BE2C (cell line): ENCODE measurements around the gene FMO1. TPM values are rescaled to one million over a fixed set of nuclear protein-coding genes. Genes with fewer than 3 reads are reported as not detected.

Source experiments
- DNase-seq: peaks from one replicate; pipeline ENCODE4 v3.0.0-alpha.2; 2020
- H3K27me3 ChIP-seq: fragments of 250-450 bp; sonication (Bioruptor Pico); 2 replicates; pipeline ENCODE4 v1.5.1; 2020; ENCODE audit warnings: mild to moderate bottlenecking
- H3K36me3 ChIP-seq: fragments of 250-450 bp; sonication (Bioruptor Pico); 2 replicates; pipeline ENCODE4 v1.5.1; 2020; ENCODE audit warnings: mild to moderate bottlenecking
- H3K4me1 ChIP-seq: fragments of 250-450 bp; sonication (Bioruptor Pico); 2 replicates; pipeline ENCODE4 v1.5.1; 2020
- H3K4me3 ChIP-seq: 2 replicates; pipeline ENCODE4 v1.5.1; 2011; ENCODE audit warnings: low read depth, low read length
- H3K9me3 ChIP-seq: fragments of 250-450 bp; sonication (Bioruptor Pico); 2 replicates; pipeline ENCODE4 v1.5.1; 2020
- CTCF ChIP-seq: IDR thresholded peaks from 2 replicates; pipeline ENCODE4 v1.5.1; 2012; ENCODE audit warnings: mild to moderate bottlenecking, low read depth, low read length
- polyA plus RNA-seq: library from polyadenylated mRNA; unstranded; fragments of >200 nt; gene quantifications from one replicate; pipeline ENCODE4 v1.2.1, GENCODE V29; 2012; ENCODE audit warnings: low read depth, missing spikeins; ENCODE audit not compliant: insufficient read length, insufficient read depth

Gene FMO1
- polyA plus RNA-seq, result not detected

DNA sequence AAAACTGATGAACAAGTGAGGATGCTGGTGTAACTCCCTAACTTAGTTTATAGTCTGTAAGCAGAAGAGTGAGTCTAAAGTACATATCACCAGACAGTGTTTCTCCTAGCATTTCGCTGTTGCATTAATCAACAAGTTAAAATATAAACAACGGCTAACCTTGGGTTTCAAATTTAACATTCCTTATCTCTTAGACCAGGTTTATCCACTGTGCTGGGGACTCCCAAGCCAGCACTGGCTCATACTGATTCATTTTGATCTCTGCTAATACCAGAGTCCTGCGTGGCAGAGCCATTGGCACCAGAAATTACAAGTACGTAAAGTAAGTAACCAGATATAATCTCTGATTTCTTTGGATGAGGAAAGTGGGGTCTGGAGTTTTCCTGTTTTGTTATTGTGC lies at the start of gene FMO1:
Gene FMO1 (plus strand): TSS at position 193 of the 400 bp plus-strand sequence. CDS start 9,594 bp downstream, outside the sequence.
- no peaks in the 10 kb centered on the region for H3K4me1 ChIP-seq
- H3K27me3 ChIP-seq, result 0 out of 2 replicates have a peak, but pooled peaks cover 5% of the 10 kb centered on the region
- no peak within 1 kb of the TSS for H3K4me3 ChIP-seq

GRCh38 chr1:171204296-171204695 lies 44.0 kb upstream of the FMO1 start:
- no peak for DNase-seq
- H3K4me1 ChIP-seq, result no peaks in the 10 kb centered on the region
- H3K27me3 ChIP-seq, result no peaks in the 10 kb centered on the region
- H3K36me3 ChIP-seq, result no peaks in the 10 kb centered on the region
- no peak overlapping the region for H3K4me3 ChIP-seq
- no peak for TF ChIP-seq CTCF
- H3K9me3 ChIP-seq, result no peaks in the 10 kb centered on the region

More for the DNA sequence above, at the start of gene FMO1:
- no peaks in the 10 kb centered on the region for H3K36me3 ChIP-seq
- no peaks in the 10 kb centered on the region; the same call in 1 of the 2 replicates for H3K9me3 ChIP-seq
- TF ChIP-seq CTCF, result no peak
- DNase-seq, result no peak

DNA sequence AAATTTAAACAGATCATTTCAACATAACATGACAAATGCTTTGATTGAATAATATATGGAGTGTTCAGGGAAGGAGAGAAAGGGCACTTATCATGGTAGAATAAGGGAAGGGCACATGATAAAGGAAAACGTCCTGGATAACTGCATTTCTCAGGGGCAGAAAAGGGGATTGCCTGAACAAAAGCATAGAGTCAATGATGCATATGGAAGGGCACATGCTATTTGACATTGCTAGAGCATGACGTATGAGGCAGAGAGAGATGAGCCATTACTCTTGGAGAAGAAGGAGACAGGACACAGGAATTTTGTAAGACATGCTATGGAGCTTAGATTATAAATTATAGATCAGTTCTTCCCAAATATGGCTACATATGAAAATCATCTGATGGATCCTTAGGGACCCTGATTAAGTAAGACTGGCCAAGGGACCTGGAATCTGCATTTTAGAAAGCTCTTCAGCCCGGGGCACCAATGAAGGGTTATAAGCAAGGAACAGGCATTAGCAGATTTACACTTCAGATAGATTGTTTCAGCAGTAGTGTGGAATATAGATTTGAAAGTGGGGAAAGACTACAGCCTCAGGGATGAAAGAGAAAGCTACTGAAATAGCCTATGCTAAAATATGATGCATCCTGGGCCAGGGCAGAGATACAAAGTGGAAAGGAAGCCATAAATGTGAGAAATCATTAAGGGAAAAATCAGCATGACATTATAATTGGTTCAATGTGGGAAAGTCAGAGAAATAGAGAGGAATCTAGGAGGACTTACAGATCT lies 41.9 kb upstream of the FMO1 start:
- Histone ChIP-seq H3K9me3 (no peaks in the 10 kb centered on the region), H3K36me3 (no peaks in the 10 kb centered on the region), H3K4me1 (no peaks in the 10 kb centered on the region), H3K4me3 (no peak overlapping the region), H3K27me3 (no peaks in the 10 kb centered on the region)
- TF ChIP-seq CTCF, result no peak
- no peak for DNase-seq

- no peaks in the 10 kb centered on the region for H3K27me3 ChIP-seq
- TF ChIP-seq CTCF, result no peak
- no peaks in the 10 kb centered on the region for H3K36me3 ChIP-seq
- no peak for DNase-seq
- no peak overlapping the region for H3K4me3 ChIP-seq
- no peaks in the 10 kb centered on the region for H3K9me3 ChIP-seq
- H3K4me1 ChIP-seq, result no peaks in the 10 kb centered on the region
Measured at GRCh38 chr1:171206978-171207355, 41.3 kb upstream of the FMO1 start.

DNA sequence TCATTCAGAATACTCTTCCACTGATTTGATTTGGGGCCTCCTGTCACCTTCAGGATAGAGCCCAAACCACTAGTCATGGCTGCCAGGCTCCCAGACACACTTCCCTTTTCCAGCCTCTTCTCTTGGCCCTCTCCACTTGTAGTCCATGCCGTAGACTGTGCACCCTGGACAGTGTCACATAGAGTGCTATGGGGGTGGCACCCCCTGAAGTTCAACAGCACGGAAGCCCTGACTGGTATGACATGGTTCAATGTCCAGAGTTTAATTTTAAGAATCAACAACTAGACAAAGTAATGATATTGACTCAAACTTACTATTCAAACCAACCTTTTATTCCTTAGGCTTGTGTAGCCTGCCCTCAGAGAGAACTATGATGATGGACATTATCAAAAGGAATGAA lies 40.9 kb upstream of the FMO1 start:
- DNase-seq, result no peak
- Histone ChIP-seq H3K4me1 (no peaks in the 10 kb centered on the region), H3K27me3 (no peaks in the 10 kb centered on the region), H3K36me3 (no peaks in the 10 kb centered on the region), H3K4me3 (no peak overlapping the region), H3K9me3 (no peaks in the 10 kb centered on the region)
- TF ChIP-seq CTCF, result no peak

GRCh38 chr1:171210355-171210754 lies 37.9 kb upstream of the FMO1 start:
- Histone ChIP-seq H3K27me3 (no peaks in the 10 kb centered on the region), H3K9me3 (no peaks in the 10 kb centered on the region), H3K4me1 (no peaks in the 10 kb centered on the region), H3K36me3 (no peaks in the 10 kb centered on the region), H3K4me3 (no peak overlapping the region)
- TF ChIP-seq CTCF, result no peak
- no peak for DNase-seq
